ENCODE results near the gene WIPF2.

The WIPF2 gene

DNA sequence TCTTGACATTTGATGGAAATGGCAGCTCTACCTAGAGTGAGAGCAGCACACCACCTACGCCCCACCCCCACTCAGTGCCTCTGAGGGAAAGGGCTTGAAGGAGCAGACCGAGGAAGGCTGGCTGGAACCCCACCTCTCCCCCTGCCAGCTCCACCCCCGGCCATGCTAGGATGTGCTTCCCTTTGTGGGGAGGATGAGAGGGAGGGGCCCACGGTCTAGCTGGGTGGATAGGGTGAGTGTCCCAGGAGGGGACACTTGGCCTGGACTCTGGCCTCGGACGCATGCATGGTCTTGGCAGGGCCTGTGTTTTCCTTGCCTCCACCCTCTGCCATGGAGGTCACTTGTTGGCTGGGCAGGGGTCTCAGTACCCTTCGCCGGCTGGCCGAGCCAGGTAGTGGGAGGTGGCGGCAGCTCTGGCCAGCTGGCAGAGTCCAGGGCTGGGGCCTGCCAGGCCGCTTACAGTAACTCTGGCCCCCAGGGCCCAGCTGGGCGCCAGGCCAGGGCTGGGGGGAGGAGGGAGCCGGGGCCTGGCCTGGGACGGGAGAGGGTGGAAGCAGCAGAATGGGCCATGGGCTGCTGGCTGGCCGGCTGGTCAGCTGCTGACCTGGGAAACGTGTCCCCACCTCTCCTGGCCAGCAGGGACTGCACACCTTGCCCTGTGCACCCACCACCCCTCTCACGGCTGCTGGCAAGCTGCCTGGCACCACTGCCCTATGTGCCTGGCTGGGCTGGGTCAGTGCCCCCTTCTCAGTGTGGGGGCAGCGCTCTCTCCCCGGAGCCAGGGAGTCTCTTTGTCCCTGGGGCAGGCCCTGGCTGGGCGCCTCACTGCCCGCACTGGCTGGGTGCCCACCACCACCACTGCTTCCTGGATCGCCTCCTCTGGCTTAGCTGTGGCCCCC, 112.9 kb downstream of the WIPF2 start:
- H3K4me3 ChIP-seq (ENCODE audit: low read length) = no peak overlapping the region
- no peak for DNase-seq (ENCODE audit: low read depth, low spot score)

Measured in Jurkat, Clone E6-1 (cell line).